GM11168 (cell line): Measurements from ENCODE around the gene CLEC1A.

Experiments used
- in situ Hi-C: fragments of 300-500 bp; cut with MboI; formaldehyde crosslinking; loops from one replicate; pipeline ENCODE4 v1.12.0; 2022; ENCODE audit warnings: low sequenced_read_pairs; ENCODE audit not compliant: unreplicated experiment

Gene CLEC1A

GRCh38 chr12:10102322-10102721 lies 3.5 kb upstream of the CLEC1A start:
- in situ Hi-C loops = no loop called here

GRCh38 chr12:10101648-10102220 lies 2.9 kb upstream of the CLEC1A start:
- in situ Hi-C loops = no loop called here

GRCh38 chr12:10101042-10101579 lies 2.3 kb upstream of the CLEC1A start:
- in situ Hi-C loops = no loop called here

- in situ Hi-C loops = no loop called here
Measured at GRCh38 chr12:10097521-10097920, 1.3 kb downstream of the CLEC1A start.

- in situ Hi-C loops = no loop called here
Measured at GRCh38 chr12:10095971-10096370, 2.8 kb downstream of the CLEC1A start.

- in situ Hi-C loops = no loop called here
Measured at GRCh38 chr12:10094646-10095395, 4.0 kb downstream of the CLEC1A start.

- in situ Hi-C loops = no loop called here
Measured at GRCh38 chr12:10088955-10089900, 9.6 kb downstream of the CLEC1A start.

- in situ Hi-C loops = no loop called here
Measured at GRCh38 chr12:10088031-10088430, 10.8 kb downstream of the CLEC1A start.

GRCh38 chr12:10086387-10086786 lies 12.4 kb downstream of the CLEC1A start:
- in situ Hi-C loops = no loop called here

- in situ Hi-C loops = no loop called here
Measured at GRCh38 chr12:10084733-10085132, 14.1 kb downstream of the CLEC1A start.

GRCh38 chr12:10082117-10082874 lies 16.5 kb downstream of the CLEC1A start:
- in situ Hi-C loops = no loop called here

GRCh38 chr12:10075451-10075850 lies 23.3 kb downstream of the CLEC1A start:
- in situ Hi-C loops = no loop called here

GRCh38 chr12:10073261-10073660 lies 25.5 kb downstream of the CLEC1A start:
- in situ Hi-C loops = no loop called here

GRCh38 chr12:10072131-10072530 lies 26.7 kb downstream of the CLEC1A start:
- in situ Hi-C loops = no loop called here

- in situ Hi-C loops = no loop called here
Measured at GRCh38 chr12:10070380-10070779, 28.4 kb downstream of the CLEC1A start.

- in situ Hi-C loops = no loop called here
Measured at GRCh38 chr12:10069976-10070375, 28.8 kb downstream of the CLEC1A start.

- in situ Hi-C loops = no loop called here
Measured at GRCh38 chr12:10069099-10069498, 29.7 kb downstream of the CLEC1A start.

- in situ Hi-C loops = no loop called here
Measured at GRCh38 chr12:10068644-10069043, 30.1 kb downstream of the CLEC1A start.

- in situ Hi-C loops = no loop called here
Measured at GRCh38 chr12:10067942-10068341, 30.8 kb downstream of the CLEC1A start.

- in situ Hi-C loops = no loop called here
Measured at GRCh38 chr12:10067264-10067663, 31.5 kb downstream of the CLEC1A start.
